NCI-H1417 (cell line): ENCODE data around the gene ZNF24.

Experiments used
- DNase-seq, 3 experiments: peaks; one replicate each; lab custom pipeline; 2025; lab: John Stamatoyannopoulos, UW

Gene ZNF24

GRCh38 chr18:35343936-35344735 is at the start of gene ZNF24:
TSS of gene ZNF24 (minus strand) at chr18:35344420. CDS start at chr18:35340650, 3,770 bp downstream.
- DNase-seq = peak; percentile 92 to 99 (median 98)

- DNase-seq = no peak
Measured at GRCh38 chr18:35393716-35394115, 49.5 kb upstream of the ZNF24 start.

DNA sequence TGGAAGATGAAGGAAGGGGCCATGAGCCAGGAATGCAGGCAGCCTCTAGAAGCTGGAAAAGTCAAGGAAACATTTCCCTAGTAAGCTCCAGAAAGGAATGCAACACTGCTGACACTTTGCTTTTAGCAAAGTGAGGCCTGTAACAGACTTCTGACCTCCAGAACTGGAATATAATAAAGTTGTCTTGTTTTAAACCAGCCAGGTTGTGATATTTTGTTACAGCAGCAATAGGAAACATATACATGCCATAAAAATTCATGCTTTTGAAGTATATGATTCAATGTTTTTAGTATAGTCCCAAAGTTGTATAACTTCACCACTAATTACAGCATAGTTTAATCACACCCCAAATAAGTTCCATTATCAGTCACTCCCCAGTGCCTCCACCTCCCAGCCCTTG is 48.2 kb upstream of the ZNF24 start:
- DNase-seq = no peak

- no peak for DNase-seq
Measured at GRCh38 chr18:35390951-35391700, 46.9 kb upstream of the ZNF24 start.

GRCh38 chr18:35389095-35389618 is 44.9 kb upstream of the ZNF24 start:
- DNase-seq = peak in 2 of 3 experiments; percentile 12 to 25

DNA sequence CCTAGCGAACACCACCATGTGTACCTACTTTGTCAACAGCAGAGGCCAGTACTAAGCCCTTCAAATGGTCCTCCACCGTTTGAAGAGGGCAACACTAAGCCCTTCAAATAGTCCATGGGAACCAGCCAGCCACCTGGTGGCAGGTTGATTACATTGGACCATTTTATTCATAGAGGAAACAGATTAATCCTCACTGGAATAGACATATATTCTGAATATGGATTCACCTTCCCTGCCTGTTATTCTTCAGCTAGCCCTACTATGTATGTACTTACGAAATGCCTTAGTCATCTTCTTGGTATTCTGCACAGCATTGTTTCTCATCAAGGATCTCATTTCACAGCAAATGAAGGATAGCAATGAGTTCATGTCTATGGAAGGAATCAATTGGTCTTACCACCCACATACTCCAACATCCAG is 42.9 kb upstream of the ZNF24 start:
- DNase-seq = peak in 2 of 3 experiments; percentile 7 to 36

DNA sequence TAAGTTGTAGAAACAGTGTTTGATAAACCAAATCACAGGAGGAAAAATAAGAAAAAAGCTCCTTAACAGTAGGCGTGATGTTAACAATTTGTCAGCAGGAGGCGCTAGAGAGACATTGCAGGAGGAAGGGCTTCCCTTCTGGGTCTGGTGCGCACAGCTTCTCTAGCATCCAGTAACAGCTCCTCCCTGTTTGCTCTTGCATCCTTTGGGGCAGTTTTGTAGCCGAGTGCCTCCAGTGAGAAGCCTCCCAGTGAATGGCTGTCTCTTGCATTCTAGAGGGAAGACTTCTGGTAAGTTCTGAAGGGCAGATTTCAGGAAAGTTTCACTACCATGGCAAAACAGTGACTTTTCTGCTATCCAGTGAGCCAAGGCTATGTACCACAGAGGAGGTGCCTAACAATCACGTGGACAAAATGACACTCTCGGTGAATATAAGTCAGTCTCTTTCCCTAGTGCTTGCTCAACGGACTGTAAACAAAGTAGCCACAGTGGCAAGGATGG is 42.4 kb upstream of the ZNF24 start:
- peak; percentile 36 to 79 (median 67) for DNase-seq

- no peak for DNase-seq
Measured at GRCh38 chr18:35383136-35383535, 38.9 kb upstream of the ZNF24 start.

GRCh38 chr18:35379421-35379820 is 35.2 kb upstream of the ZNF24 start:
- no peak for DNase-seq

- no peak for DNase-seq
Measured at GRCh38 chr18:35378574-35378896, 34.3 kb upstream of the ZNF24 start.

- no peak for DNase-seq
Measured at GRCh38 chr18:35377875-35378573, 33.8 kb upstream of the ZNF24 start.

GRCh38 chr18:35376742-35377695 is 32.8 kb upstream of the ZNF24 start, which contains the start of gene ZNF396:
TSS of gene ZNF396 (minus strand) at chr18:35377337. CDS start at chr18:35374292, 3,045 bp downstream.
- DNase-seq = peak; percentile 52 to 87 (median 86)

DNA sequence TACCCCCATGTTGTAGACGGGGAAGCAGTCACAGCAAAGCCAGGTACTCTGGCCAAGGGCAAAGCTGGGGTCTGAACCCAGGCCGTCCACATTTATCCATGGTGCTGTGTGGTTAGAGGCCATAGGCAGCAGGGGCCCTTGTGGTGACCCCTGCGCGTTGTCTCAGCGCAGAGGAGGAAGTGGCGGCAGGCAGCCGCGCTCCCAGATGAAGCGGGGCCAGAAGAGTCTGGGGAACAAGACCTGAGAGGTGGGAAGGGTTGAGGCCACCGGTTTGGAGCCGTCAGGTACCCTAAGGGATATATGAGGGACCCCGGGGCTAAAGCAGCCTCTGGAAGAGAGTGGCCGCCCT is 32.1 kb upstream of the ZNF24 start:
- DNase-seq = peak in 2 of 3 experiments; percentile 78 to 79

GRCh38 chr18:35374708-35375107 is 30.5 kb upstream of the ZNF24 start:
- DNase-seq = no peak

GRCh38 chr18:35371412-35372195 is 27.4 kb upstream of the ZNF24 start:
- no peak for DNase-seq

- DNase-seq = no peak
Measured at GRCh38 chr18:35369126-35369525, 24.9 kb upstream of the ZNF24 start.

- no peak for DNase-seq
Measured at GRCh38 chr18:35368595-35368994, 24.4 kb upstream of the ZNF24 start.

DNA sequence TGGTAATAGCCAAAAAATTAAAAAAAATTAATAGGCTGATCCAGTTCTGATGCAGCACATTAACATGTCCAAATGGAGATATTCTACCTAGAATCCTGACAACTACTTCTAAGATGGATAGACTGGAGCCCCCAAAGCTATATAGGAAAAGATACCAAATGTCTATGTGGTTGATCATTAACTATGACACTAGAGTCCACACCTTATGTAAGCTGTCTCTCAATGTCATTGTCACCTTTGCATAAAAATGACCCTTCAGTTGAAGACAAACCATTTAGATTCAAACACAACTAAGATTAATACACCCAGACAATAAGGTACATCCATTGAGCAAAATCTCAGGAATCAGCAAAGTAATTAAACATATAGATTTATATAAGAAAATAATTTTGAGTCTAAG is 18.3 kb upstream of the ZNF24 start:
- no peak for DNase-seq

DNA sequence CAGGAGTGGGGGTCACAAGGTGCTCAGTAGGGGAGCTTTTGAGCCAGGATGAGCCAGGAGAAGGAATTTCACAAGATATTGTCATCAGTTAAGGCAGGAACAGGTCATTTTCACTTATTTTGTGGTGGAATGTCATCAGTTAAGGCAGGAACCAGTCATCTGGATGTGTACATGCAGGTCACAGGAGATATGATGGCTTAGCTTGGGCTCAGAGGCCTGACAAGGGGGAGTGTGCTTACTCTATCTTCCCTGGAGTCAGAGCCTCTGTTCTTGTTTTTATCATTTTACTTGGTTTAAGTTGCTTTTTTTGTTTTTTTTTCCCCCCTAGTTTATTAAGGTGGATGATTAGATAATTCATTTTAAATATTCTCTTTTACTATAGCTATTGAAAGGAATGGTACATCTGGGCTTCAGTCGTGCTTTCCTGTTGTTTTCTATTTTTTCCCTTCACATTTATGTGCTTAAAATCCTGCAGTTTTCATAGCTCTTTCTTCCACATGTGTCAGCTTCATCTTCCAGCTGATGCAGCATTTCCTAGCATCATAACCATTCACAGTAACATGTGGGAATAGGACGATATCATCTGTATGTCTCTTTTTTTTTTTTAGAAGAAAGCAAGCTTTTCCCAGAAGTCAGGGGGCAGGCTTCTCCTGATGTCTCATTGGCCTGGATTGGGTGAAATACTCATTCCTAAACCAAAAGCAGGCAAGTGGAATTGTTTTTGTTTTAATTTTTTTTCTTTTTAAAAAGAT is 17.5 kb upstream of the ZNF24 start:
- DNase-seq = no peak
